GM18505 (cell line): Measurements from ENCODE around the gene DOC2A.
"Not testable (repeated sequence)": the region's sequence is repeated elsewhere in the genome, so short reads cannot be mapped to it uniquely, and the experiment has no call there.

Experiments
- ATAC-seq: cut with Tn5 transposase; IDR thresholded peaks from one replicate; pipeline ENCODE4 v1.9.1; 2021; ENCODE audit not compliant: unreplicated experiment
- POLR2A ChIP-seq: IDR thresholded peaks from 4 replicates; pipeline ENCODE4 v1.6.1; 2011; ENCODE audit warnings: borderline replicate concordance; ENCODE audit not compliant: insufficient read depth, insufficient read length; ENCODE audit errors: extremely low read depth

The DOC2A gene

GRCh38 chr16:30010844-30011713 is at the start of gene DOC2A:
TSS of gene DOC2A (minus strand) at chr16:30011027. CDS start at chr16:30010222, 805 bp downstream.
- no peak for ATAC-seq
- no peak for TF ChIP-seq POLR2A

GRCh38 chr16:30060346-30060745 is 49.5 kb upstream of the DOC2A start:
- no peak for ATAC-seq
- no peak for TF ChIP-seq POLR2A

- no peak for ATAC-seq
- TF ChIP-seq POLR2A: no peak
These were observed 44.2 kb upstream of the DOC2A start for GRCh38 chr16:30054959-30055553.

GRCh38 chr16:30054451-30054850 is 43.6 kb upstream of the DOC2A start:
- TF ChIP-seq POLR2A: no peak
- no peak for ATAC-seq

- no peak for TF ChIP-seq POLR2A
- no peak for ATAC-seq
These were observed 42.7 kb upstream of the DOC2A start for GRCh38 chr16:30053376-30054015.

- TF ChIP-seq POLR2A: no peak
- ATAC-seq: peak; percentile 66
These were observed 42.0 kb upstream of the DOC2A start for GRCh38 chr16:30052671-30053372.

- ATAC-seq: no peak
- no peak for TF ChIP-seq POLR2A
These were observed 40.7 kb upstream of the DOC2A start for GRCh38 chr16:30051518-30051917.

GRCh38 chr16:30049871-30050270 is 39.0 kb upstream of the DOC2A start:
- ATAC-seq: no peak
- TF ChIP-seq POLR2A: no peak

GRCh38 chr16:30046588-30046987 is 35.8 kb upstream of the DOC2A start:
- ATAC-seq: no peak
- TF ChIP-seq POLR2A: no peak

GRCh38 chr16:30046178-30046577 is 35.4 kb upstream of the DOC2A start:
- ATAC-seq: no peak

GRCh38 chr16:30041841-30042240 is 31.0 kb upstream of the DOC2A start:
- no peak for ATAC-seq
- TF ChIP-seq POLR2A: no peak

More at GRCh38 chr16:30046178-30046577, 35.4 kb upstream of the DOC2A start:
- no peak for TF ChIP-seq POLR2A

- not testable (repeated sequence) for ATAC-seq
These were observed 29.9 kb upstream of the DOC2A start for GRCh38 chr16:30040690-30041089.

GRCh38 chr16:30040221-30040620 is 29.4 kb upstream of the DOC2A start:
- no peak for TF ChIP-seq POLR2A
- ATAC-seq: no peak
